OCI-LY7 (cell line): Measurements from ENCODE around the gene SESN2.

ENCODE experiments used
- EZH2phosphoT487 ChIP-seq: fragments of 200-600 bp; sonication (generic); IDR thresholded peaks from 2 replicates; pipeline ENCODE4 v1.6.1; 2018; ENCODE audit warnings: low read depth, borderline replicate concordance, mild to moderate bottlenecking, mixed run types, antibody characterized with exemption, low read length, moderate library complexity, mixed read lengths
- TF ChIP-seq, protein P1 (sequence below): fragments of 200-600 bp; sonication (generic); conservative IDR thresholded peaks from 2 replicates; pipeline ENCODE4 v1.5.1; 2014; ENCODE audit warnings: mild to moderate bottlenecking, antibody characterized with exemption, low read length, moderate library complexity, mixed read lengths

DNA sequence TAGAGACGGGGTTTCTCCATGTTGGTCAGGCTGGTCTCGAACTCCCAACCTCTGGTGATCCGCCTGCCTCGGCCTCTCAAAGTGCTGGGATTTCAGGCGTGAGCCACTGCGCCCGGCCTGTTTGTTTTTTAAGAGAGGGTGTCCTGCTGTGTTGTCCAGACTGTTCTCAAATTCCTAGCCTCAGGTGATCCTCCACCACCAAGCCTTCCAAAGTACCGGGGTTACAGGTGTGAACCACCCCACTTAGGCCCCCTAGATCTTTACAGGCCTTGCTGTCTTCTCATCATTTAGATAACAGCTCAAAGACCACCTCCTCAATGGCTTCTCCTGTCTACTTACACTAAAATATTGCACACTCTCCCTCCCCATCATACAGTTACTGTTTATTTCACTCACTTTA, 6.3 kb downstream of the SESN2 start:
- TF ChIP-seq, protein P1, sequence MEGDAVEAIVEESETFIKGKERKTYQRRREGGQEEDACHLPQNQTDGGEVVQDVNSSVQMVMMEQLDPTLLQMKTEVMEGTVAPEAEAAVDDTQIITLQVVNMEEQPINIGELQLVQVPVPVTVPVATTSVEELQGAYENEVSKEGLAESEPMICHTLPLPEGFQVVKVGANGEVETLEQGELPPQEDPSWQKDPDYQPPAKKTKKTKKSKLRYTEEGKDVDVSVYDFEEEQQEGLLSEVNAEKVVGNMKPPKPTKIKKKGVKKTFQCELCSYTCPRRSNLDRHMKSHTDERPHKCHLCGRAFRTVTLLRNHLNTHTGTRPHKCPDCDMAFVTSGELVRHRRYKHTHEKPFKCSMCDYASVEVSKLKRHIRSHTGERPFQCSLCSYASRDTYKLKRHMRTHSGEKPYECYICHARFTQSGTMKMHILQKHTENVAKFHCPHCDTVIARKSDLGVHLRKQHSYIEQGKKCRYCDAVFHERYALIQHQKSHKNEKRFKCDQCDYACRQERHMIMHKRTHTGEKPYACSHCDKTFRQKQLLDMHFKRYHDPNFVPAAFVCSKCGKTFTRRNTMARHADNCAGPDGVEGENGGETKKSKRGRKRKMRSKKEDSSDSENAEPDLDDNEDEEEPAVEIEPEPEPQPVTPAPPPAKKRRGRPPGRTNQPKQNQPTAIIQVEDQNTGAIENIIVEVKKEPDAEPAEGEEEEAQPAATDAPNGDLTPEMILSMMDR = no peak
- TF ChIP-seq EZH2phosphoT487 = no peak
